Gastroesophageal sphincter (tissue), 4 donors: ENCODE measurements around the gene CDKAL1. TPM values are rescaled to one million over a fixed set of nuclear protein-coding genes. Genes with fewer than 3 reads are reported as not detected.

Experiments
- ATAC-seq: fragments of 150-250 bp; one replicate; pipeline ENCODE4 v1.9.1; 2016; ENCODE audit warnings: mild to moderate bottlenecking, moderate library complexity
- H3K27ac ChIP-seq, 4 donors: fragments of 200-600 bp; sonication (generic) in 3 of 4; 1 replicate in 3 of 4; 2 replicates in 1 of 4; pipeline ENCODE4 v1.5.1; 2016 to 2019
- H3K27me3 ChIP-seq: fragments of 200-600 bp; sonication (generic); one replicate; pipeline ENCODE4 v1.5.1; 2019
- H3K36me3 ChIP-seq, 2 donors: fragments of 200-600 bp; sonication (generic); one replicate each; pipeline ENCODE4 v1.5.1; 2019; ENCODE audit warnings: control low read depth in 1 of 2
- H3K4me1 ChIP-seq, 3 donors: fragments of 200-600 bp; sonication (generic); 1 replicate in 2 of 3; 2 replicates in 1 of 3; pipeline ENCODE4 v1.5.1; 2016 to 2019; ENCODE audit warnings: control low read depth in 2 of 3
- H3K4me3 ChIP-seq, 2 donors: fragments of 200-600 bp; sonication (generic); one replicate each; pipeline ENCODE4 v1.5.1; 2019; ENCODE audit warnings: mild to moderate bottlenecking in 1 of 2, moderate library complexity in 1 of 2
- H3K9me3 ChIP-seq, 3 donors: fragments of 200-600 bp; sonication (generic); one replicate each; pipeline ENCODE4 v1.5.1; 2017 to 2019; ENCODE audit warnings: control low read depth in 2 of 3
- CTCF ChIP-seq, 4 experiments: fragments of 200-600 bp in 2 of 4; fragments of 450-650 bp in 2 of 4; sonication (generic) in 1 of 4; IDR thresholded peaks; one replicate each; pipeline ENCODE4 v1.5.1; 2017 to 2019; ENCODE audit warnings: antibody characterized with exemption in 4 of 4, mild to moderate bottlenecking in 2 of 4, moderate library complexity in 2 of 4
- EP300 ChIP-seq: sonication (generic); formaldehyde crosslinking; IDR thresholded peaks from one replicate; pipeline ENCODE4 v1.6.1; 2017; ENCODE audit warnings: antibody characterized with exemption, mild to moderate bottlenecking
- POLR2A ChIP-seq, 2 donors: fragments of 450-650 bp; IDR thresholded peaks; one replicate each; pipeline ENCODE4 v1.6.1; 2017; ENCODE audit warnings: antibody characterized with exemption in 2 of 2, mild to moderate bottlenecking in 2 of 2, moderate library complexity in 1 of 2
- POLR2AphosphoS5 ChIP-seq: sonication (generic); formaldehyde crosslinking; IDR thresholded peaks from one replicate; pipeline ENCODE4 v1.6.1; 2017; ENCODE audit warnings: antibody characterized with exemption
- WGBS, 2 donors: methylation state at CpG; one replicate each; pipeline ENCODE4 v1.1.5; 2018; ENCODE audit warnings: low coverage in 1 of 2; 5-methylcytosine and 5-hydroxymethylcytosine counted together
- total RNA-seq, 4 donors: library from RNA; depleted of rRNA; stranded (reverse); fragments of >200 nt; gene quantifications; one replicate each; pipeline ENCODE4 v1.1.0, GENCODE V29; 2016

The CDKAL1 gene
- total RNA-seq, 4 donors from 2014 or later = 10.9 to 17.9 (median 15.0) TPM

- Histone ChIP-seq H3K4me1 (peaks cover 0 to 22% (median 0%) of the 10 kb centered on the region in 3 donors), H3K4me3 (no peak overlapping the region), H3K27ac (no peak overlapping the region), H3K36me3 (no peaks in the 10 kb centered on the region), H3K9me3 (no peaks in the 10 kb centered on the region), H3K27me3 (no peaks in the 10 kb centered on the region)
- TF ChIP-seq POLR2A (IDR thresholded peaks at IDR 0.05) (no peak), CTCF (IDR thresholded peaks at IDR 0.05) (no peak), POLR2AphosphoS5 (no peak), EP300 (no peak)
- WGBS, 2 donors = 57 to 65% methylated on average over 5 to 6 of the region's 7 CpGs
- no peak for ATAC-seq
Measured at GRCh38 chr6:21022343-21023107, 488.3 kb downstream of the CDKAL1 start.

DNA sequence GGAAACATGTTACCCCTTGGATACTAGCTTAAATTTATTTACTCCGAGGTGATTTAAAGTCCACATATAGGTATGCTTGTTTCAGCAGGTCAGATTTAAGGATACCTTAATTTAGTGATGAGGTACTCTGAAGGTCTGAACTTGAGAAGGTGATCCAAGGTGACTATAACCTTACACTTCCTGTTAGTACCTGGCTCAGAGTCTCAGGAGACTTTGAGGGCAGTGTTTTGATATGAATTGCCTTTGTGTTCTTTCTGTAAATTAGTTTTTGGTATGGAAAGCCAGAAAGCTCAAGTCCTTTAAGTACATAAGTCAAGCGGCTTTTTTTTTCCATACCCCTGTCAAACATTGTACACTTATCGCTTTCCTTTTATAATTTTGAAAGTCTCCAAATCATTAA is 489.0 kb downstream of the CDKAL1 start:
- ATAC-seq = no peak
- Histone ChIP-seq H3K4me1 (peaks cover 0 to 22% (median 0%) of the 10 kb centered on the region in 3 donors), H3K27me3 (no peaks in the 10 kb centered on the region), H3K27ac (no peak overlapping the region), H3K4me3 (no peak overlapping the region), H3K36me3 (no peaks in the 10 kb centered on the region), H3K9me3 (no peaks in the 10 kb centered on the region)
- TF ChIP-seq CTCF (IDR thresholded peaks at IDR 0.05) (no peak), POLR2A (IDR thresholded peaks at IDR 0.05) (no peak), EP300 (no peak), POLR2AphosphoS5 (no peak)
- 95 to 100% methylated on average over 3 of the region's 3 CpGs for WGBS, 2 donors

DNA sequence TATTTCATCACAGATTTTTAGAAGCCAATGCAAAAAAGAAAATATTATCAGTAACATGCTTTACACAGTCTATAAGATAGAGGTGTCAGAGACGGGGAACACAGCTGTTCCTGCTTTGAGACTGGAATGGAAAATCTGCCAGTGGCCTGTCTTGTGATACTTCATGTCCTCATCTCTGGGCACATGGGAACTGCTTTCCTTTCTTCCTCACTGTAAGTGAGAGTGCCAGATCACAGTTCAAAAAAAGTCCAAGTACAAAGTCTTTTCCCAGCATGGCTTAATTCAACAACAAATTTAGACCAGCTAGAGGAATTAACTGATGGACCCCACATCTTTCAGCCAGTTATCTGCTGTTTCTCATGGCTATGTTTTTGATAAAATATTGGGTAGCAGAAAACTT is 490.4 kb downstream of the CDKAL1 start:
- H3K36me3 ChIP-seq = no peaks in the 10 kb centered on the region
- no peak overlapping the region for H3K27ac ChIP-seq
- no peak for ATAC-seq
- no peak overlapping the region for H3K4me3 ChIP-seq
- H3K9me3 ChIP-seq = no peaks in the 10 kb centered on the region
- 38 to 40% methylated on average over 1 of the region's 1 CpG for WGBS, 2 donors
- no peak for TF ChIP-seq EP300
- no peak for TF ChIP-seq POLR2AphosphoS5
- TF ChIP-seq POLR2A (IDR thresholded peaks at IDR 0.05) = no peak
- no peak for TF ChIP-seq CTCF (IDR thresholded peaks at IDR 0.05)
- H3K27me3 ChIP-seq = no peaks in the 10 kb centered on the region
- peaks cover 0 to 22% (median 0%) of the 10 kb centered on the region in 3 donors for H3K4me1 ChIP-seq

- no peak for ATAC-seq
- Histone ChIP-seq H3K4me1 (peaks cover 0 to 22% (median 0%) of the 10 kb centered on the region in 3 donors), H3K27ac (no peak overlapping the region), H3K4me3 (no peak overlapping the region), H3K9me3 (no peaks in the 10 kb centered on the region), H3K27me3 (no peaks in the 10 kb centered on the region), H3K36me3 (no peaks in the 10 kb centered on the region)
- TF ChIP-seq CTCF (IDR thresholded peaks at IDR 0.05) (no peak), EP300 (no peak), POLR2AphosphoS5 (no peak), POLR2A (IDR thresholded peaks at IDR 0.05) (no peak)
- 75 to 94% methylated on average over 3 of the region's 3 CpGs for WGBS, 2 donors
Measured at GRCh38 chr6:21026576-21027273, 492.5 kb downstream of the CDKAL1 start.

GRCh38 chr6:21027507-21027906 is 493.2 kb downstream of the CDKAL1 start:
- WGBS, 2 donors = 80 to 100% methylated on average over 1 to 2 of the region's 2 CpGs
- no peak overlapping the region for H3K4me3 ChIP-seq
- peaks cover 0 to 19% (median 0%) of the 10 kb centered on the region in 3 donors for H3K4me1 ChIP-seq
- no peak overlapping the region for H3K27ac ChIP-seq
- H3K9me3 ChIP-seq = no peaks in the 10 kb centered on the region
- H3K36me3 ChIP-seq = no peaks in the 10 kb centered on the region
- no peaks in the 10 kb centered on the region for H3K27me3 ChIP-seq
- no peak for TF ChIP-seq CTCF (IDR thresholded peaks at IDR 0.05)
- no peak for TF ChIP-seq POLR2A (IDR thresholded peaks at IDR 0.05)
- no peak for TF ChIP-seq POLR2AphosphoS5
- no peak for TF ChIP-seq EP300
- no peak for ATAC-seq
